ENCODE results near the gene FOXE1.

FOXE1 gene

DNA sequence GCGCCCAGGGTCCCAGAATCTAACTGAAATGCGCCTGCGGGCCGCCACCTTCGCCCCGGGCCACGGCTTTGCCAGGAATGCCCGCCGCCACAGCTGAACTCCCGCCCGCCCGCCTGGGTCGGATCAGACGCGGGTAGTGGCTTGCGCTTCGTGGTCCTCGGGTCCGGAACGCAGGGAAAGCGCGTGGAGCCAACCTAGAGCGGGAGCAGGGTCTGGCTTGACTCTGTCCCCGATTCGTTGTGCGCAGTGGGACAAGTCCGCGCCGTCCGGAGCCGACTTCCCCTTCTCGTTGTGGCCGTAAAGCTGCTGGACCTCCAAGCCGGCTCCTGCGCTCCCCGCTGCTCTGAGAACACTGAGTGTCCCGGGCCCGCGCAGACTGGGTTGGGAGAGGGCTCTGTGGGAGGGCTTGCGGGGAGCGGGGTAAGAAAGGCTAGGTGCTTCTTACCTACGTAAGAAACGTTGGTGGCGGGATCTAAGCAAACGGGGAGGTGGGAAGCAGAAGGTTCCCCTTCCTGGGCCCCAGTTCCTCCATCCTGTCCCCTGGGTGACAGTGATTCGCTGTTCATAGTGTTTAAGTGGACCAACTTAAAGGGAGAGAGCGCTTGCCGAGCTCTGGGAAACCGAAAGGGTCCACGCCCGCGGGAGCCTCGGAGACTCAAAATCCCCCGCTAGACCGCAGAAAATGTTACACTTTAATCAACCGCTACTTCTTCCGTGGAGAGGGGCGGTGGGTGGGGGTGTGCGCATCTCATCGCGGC lies 4.4 kb upstream of the FOXE1 start:
- no peak for DNase-seq

DNA sequence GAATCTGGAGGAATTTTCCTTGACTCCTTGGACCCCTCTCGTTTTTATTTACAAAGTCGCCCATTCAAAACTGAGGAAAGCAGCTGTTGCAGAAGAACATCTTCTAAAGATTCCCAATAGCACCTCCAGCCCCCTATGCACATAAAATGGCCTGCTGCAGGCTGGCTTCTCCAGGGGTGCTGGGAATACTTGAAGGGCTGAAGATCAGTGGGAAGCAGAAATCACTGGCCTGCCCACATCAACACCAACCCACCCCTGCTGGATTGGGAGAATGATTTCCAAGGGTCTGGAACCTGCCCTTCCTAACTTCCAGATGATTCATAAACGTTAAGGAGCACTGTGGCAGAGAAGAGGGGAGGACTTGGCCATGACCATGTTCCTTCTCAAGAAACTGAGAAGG lies 3.0 kb upstream of the FOXE1 start:
- DNase-seq, result no peak

DNA sequence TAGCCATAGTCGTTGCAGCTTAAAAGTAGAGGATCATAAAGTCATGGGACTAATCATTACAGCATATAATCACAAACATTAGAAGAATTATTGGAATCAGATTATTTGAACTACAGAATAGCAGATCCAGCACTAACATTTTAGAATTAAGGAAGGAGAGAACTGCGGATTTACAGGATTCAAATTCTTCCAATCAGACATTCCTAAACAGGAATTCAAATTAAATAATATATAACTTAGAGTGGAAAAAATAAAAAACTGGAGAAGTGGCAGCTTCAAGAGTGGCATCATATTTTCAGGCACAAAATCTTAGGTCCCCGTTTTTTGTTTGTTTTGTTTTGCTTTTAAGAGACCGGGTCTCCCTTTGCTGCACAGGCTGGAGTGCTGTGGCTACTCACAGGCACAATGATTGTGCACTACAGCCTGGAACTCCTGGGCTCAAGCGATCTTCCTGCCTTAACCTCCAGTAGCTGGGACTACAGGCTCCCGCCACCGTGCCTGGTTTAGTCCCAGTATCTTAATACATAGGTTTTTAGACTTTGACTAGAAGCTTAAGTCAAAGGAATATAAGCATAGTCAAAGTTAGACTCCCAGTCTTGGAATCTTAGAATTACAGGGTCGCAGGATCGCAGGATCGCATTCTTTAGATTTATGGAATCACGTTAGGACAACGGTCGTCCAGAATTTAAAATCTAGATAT lies 2.1 kb upstream of the FOXE1 start:
- DNase-seq, result no peak

DNA sequence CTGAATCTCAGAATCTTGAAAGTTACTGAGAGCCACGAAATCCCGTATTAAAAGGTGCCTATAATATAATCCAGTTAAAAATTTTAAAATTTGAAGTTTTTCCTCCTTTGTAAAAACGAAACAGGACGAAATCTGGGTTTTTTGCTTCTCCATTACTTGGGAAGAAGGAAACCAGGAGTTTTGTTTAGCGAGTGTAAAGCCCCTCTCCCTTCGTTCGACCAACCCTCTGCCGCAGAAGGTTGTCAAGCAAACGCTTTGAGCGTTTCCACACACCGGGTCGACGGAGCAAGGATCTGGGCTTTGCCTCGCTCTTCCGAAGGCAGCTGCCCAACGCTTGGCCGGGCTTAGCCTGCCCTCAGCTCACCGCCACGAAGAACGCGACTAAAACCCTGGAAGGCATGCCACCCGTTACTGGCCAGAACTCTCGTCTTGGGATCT lies 1.6 kb upstream of the FOXE1 start:
- no peak for DNase-seq

DNA sequence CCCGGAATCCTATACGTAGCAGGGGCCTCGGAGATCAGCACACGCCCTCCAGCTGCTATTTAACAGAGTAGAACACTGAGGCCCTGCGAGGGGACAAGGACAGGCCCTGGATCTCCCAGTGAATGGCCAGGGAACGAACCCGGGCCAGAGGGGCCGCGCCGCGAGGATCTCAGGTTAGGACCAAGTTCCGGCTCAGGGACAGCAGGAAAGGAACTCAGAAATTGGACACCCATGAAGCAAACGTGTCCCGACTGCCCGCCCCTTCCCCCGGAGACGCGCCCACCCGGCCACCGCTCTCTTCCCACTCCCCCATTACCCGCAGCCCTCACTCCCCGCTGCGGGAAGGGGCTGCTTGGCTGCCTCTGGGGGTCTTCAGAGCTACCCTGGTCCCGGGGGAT lies 1.0 kb upstream of the FOXE1 start:
- DNase-seq, result no peak

DNA sequence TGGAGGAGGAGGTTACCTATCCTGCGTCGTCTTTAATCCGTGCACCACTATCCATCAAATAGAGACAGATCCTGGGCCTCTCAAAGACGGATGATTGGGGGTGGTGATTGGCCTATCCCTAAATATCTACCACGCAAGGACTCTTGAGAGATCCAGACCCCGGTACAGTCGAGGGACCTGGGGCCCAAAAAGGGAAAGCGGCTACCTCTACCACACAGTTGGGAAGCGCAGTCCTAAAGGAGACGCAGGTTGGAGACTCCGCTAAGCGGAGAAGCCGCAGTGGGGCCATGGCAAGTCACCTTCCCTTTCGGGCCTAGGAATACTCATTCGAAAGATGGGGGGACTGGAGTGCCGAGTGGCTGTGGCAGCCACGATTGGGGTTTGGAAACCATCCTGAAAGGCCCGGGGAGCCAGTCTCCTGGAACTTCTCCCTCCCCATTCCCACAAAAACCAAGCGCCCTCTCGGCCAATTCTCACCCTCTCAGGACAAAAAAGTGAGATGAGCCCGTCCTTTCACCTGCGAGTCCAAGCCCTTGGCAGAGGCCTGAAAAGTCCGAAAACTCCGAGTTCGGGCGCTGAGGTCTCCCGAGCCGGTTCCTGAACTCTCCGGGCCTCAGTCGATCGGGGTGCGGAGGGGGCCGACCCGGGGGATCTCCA lies 499 bp upstream of the FOXE1 start:
- no peak for DNase-seq

DNA sequence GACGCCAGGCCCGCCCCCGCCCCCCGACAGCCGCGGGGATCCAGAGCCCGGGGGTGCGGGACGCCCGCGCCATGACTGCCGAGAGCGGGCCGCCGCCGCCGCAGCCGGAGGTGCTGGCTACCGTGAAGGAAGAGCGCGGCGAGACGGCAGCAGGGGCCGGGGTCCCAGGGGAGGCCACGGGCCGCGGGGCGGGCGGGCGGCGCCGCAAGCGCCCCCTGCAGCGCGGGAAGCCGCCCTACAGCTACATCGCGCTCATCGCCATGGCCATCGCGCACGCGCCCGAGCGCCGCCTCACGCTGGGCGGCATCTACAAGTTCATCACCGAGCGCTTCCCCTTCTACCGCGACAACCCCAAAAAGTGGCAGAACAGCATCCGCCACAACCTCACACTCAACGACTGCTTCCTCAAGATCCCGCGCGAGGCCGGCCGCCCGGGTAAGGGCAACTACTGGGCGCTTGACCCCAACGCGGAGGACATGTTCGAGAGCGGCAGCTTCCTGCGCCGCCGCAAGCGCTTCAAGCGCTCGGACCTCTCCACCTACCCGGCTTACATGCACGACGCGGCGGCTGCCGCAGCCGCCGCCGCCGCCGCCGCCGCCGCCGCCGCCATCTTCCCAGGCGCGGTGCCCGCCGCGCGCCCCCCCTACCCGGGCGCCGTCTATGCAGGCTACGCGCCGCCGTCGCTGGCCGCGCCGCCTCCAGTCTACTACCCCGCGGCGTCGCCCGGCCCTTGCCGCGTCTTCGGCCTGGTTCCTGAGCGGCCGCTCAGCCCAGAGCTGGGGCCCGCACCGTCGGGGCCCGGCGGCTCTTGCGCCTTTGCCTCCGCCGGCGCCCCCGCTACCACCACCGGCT lies 1.0 kb downstream of the FOXE1 start:
- peak; percentile 35 for DNase-seq

DNA sequence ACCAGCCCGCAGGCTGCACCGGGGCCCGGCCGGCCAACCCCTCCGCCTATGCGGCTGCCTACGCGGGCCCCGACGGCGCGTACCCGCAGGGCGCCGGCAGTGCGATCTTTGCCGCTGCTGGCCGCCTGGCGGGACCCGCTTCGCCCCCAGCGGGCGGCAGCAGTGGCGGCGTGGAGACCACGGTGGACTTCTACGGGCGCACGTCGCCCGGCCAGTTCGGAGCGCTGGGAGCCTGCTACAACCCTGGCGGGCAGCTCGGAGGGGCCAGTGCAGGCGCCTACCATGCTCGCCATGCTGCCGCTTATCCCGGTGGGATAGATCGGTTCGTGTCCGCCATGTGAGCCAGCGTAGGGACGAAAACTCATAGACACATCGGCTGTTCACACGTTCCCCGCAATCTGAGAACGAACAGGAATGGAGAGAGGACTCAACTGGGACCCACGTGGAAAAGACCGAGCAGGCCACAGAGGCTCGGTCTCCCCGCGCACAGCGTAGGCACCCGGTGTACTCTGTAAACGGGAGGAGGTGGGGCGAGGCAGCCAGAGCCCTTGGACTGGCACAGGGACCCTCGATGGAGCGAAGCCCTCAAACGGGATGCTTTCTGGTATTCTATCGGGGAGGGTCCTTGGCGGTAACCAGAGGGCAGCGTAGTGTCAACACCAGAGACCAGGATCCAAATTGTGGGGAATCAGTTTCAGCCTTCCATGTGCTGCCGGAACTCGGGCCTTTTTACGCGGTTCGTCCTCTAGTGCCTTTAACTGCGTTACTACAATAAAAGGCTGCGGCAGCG lies 1.9 kb downstream of the FOXE1 start:
- DNase-seq, result no peak

DNA sequence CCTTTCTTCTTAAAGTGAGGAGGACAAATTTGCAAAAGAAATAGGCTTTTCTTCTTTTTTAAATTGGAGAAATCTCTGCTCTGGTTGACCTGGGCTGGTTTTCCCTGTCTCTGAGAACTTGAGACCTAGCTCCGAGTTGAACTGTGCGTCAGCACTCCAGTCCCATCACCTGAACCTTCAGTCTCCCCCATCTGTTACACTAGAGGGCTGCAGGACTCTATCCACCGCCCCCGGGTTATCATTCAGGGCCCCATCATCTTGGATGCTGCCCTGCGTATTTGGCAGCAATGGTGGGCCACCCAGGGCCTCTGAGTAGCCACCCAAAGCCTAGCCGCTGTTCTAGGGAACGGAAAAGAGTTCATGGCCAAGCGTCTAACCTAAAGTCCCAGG lies 2.5 kb downstream of the FOXE1 start:
- no peak for DNase-seq

DNA sequence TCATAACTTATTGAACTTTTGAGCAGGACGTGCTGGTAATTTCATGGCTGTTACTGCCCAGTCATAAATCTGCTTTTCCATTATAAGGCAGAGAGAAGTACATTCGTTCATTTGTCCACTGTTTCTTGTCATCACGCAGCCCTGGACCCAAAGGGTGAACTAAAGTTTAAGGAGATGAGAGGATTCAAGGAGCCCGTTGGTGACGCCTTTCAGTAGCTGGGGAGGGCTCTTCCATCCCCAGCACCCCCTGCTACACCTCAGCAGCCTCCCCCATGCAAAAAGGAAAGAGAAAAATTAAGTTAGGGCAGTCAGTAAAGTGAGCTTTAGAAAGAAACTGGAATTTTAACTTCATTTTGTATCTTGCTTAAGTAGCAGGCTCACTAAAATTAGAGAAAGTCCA lies 2.9 kb downstream of the FOXE1 start:
- no peak for DNase-seq

DNA sequence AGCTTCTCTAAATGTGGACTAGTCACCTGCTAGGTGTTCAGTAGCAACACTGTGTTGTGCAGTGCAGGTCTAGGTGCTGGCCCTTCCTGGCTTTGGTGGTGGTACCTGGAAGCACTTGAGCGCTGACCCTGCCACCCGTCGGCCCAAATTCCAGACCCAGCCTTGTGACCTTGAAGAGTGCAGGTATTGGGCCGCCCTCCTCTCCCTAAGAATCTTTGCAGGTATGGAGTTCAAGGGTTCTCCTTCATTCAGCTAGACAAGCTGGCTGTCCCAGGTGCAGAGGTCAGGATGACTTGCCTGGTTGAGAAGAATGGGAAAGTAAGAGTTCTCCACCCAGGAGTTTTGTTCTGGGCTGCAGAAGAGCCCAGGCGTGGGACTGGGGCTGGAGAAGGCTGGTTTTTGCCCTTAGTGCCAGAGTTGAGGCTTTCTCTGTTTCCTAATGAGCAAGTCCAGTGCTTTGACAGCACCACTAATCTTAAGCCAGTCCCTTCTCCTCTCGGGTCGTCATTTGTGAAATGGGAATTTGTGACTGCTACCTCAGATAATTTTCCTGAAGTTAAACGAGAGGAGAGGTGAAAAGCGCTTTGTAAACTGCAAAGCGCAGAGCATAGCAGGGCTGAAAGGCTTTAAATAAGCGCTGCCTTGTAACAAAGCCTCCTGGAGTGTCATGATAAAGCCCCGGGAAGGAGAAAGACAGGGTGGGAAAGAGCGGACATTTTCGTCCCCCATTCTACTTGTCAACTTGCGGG lies 4.0 kb downstream of the FOXE1 start:
- DNase-seq, result no peak

DNA sequence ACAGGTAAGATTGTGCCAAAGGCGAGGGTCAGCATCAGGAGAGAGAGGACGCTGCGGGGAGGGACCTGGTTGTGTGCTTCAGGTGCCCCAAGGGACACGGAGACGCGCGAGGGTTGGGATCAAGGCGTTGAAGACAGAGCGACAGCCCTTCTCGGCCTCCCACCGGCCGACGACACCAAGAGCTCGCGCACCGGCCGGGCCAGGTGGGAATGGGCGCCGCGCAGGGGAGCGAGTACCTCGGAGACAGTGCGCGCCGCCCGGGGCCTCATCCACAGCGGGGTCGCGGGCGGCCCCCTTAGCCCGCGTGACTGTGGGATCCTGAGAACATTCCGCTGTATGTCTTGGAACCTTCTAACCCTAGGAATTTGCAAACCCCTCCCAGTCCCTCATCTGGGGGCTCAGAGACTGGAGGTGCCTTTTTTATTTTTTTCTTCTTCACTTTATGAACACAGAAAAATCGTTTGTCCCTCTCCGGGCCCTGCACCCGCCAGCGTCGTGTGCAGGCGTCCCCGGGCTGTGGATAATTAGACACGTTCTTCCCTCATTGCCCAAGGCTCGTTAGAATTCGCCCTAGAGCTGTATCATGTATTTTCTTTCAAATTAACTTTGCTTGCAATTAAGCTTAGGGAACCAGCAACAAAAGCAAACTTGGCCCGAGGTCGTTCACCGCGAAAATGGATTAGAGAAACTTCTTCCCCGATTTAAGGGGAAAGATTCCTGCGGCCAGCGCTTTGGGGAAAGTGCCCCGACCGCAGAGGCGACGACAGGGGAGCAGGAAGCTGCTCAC lies 4.8 kb downstream of the FOXE1 start:
- DNase-seq, result no peak

DNA sequence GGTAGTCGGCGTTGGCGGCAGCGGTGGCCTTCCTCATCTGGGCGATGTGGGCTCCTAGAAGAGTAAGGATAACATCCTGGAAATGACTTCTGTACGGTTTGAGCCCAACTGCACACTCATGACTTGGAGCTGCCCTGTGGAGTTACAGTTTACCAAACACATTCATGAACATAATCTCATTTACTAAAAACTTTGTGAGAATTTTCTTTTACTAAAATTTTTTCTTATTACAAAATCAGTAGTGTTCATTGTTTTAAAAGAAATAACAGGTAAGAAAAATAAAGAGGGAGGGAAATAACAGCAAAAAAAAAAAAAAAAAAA lies 5.3 kb downstream of the FOXE1 start:
- no peak for DNase-seq

DNA sequence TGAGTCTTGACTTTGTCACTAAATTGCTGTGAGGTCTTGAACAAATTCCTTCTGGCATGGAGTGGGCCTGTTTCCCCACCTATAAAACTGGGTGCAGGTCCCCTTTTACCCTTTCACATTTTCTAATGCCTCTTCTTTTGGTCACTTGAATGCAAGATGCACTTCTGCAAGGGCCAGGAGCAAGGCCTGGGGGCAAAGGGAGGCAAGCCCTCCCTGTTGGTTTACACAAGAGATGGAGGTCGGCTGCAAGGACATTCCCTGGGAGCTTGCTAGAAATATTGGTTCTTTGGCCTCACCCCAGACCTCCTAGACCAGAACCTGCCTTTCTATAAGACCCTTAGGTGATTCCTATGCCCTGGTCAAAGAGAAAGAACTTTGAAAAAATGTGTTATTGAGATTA lies 5.8 kb downstream of the FOXE1 start:
- DNase-seq, result no peak

DNA sequence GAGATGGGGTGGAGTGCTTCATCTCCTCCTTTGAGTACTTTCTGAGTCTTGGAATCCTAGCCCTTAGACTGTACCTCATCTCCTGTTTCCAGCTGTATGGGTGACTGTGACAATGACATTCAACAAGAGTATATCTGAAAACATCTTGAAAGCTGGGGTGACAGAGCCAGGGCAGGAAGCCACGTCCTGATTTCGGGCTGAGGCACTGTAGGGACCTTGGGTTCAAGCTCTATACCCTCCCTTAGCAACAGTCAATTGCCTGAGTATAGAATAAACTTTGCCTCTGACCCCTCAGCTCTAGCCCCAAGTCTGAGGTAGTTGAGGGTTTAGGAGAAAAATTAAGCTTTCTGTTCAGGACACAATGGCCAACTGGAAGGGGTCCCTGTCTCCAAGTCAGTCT lies 6.3 kb downstream of the FOXE1 start:
- DNase-seq, result no peak

DNA sequence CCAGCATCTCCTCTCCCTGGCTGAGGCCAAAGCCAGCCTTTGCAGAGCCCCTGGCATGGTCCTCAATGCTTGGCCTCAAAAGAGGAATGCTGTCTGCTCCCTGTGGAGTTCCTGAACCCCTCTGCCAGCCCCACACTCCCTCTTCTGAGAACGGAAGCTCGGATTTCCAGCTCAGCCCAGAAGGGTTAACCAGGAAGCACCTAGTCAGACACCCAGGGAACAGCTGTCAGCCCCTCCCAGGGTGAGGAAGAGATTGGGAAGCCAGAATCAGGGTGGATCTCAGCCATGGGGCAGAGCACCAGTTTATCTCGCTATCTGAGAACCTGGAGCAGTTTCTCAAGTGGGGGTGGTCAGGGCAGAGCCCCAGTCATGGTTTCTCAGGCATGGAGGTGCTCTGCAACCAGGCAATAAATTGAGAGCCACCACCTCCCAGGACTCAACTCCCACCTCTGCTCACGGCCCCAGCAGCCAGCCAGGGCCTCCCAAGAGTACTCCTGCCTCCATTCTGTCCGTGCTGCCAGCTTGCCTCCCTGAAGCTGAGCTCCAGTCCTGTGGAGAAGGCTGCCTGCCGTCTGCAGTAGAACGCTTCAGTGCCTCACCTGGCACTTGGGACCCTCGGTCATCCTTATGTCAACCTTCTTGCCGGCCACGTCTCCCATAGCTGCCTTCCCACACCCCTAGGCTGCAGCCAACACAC lies 7.6 kb downstream of the FOXE1 start:
- DNase-seq, result no peak

DNA sequence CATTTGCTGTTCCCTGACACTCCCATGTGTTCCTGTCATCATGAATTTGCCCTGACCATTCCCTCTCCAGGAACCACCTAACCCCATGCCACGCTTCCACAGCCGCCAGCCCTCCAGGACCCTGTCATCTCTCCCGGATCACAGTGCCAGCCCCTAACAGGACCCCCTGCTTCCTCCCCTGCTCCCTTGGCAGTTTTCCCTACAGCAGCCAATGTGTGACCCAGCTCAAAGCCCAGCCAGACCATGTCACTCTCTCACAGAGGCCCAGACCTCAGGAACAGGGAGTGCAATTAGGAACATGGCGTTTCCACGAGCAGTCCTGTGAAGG lies 8.1 kb downstream of the FOXE1 start:
- DNase-seq, result no peak

DNA sequence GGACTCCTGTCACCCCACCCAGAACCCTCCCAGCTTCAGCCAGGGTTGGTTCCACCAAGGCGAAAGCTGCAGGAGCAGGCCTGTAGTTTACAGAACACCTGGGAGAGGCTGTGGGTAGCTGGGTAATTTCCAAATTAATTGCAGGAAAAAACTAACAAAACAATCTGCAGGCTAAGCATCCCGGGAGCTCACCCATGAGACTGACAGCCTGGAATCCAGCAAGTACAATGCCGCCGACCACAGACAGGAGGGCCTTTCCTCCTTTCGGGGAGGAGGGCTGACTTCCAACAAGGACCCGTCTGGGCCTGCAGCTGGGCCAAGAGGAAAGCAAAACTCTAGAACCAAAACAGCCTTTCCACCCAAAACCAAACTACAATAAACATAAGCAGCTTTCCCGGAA lies 10.3 kb downstream of the FOXE1 start:
- no peak for DNase-seq

DNA sequence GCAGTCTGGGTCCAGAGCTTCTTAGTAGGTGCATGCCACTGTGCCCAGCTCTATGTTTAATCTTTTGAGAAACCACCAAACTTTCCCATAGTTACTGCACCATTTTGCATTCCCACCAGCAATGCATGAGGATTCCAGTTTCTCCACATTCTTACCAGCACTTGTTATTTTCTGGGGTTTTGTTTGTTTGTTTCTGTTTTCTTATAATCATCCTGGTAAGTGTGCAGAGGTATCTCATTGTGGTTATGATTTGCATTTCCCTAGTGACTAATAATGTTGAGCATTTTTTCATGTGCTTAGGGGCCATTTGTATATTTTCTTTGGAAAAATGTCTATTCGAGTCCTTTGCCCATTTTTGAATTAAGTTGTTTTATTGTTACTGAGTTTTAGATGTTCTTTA lies 11.4 kb downstream of the FOXE1 start:
- no peak for DNase-seq

DNA sequence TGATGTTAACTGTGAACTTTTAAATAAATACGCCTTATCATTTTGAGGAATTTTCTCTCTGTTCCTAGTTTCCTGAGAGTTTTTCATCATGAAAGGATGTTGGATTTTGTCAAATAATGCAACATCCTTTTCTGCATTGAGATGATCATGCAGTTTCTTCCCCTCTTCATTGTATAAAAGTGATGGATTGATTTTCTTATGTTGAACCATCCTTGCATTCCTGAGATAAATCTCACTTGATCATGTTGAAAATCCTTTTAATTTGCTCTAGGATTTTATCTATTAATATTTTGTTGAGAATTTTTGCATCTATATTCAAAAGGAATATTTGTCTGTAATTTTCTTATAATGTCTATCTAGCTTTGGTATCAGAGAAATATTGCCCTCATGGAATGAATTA lies 13.3 kb downstream of the FOXE1 start:
- no peak for DNase-seq

DNA sequence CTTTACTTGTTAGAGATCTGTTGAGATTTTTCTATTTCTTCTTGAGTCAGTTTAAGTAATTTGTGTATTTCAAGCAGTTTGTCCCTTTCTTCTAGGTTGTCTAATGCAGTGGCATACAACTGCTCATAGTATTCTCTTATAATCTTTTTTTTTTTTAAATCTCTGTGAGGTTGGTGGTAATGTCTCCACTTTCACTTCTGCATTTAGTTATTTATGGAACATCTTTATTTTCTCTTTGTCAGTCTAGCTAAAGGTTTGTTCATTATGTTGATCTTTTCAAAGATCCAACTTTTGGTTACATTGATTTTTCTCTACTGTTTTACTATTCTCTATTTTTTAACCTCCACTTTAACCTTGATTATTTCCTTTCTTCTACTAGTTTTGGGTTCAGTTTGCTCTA lies 13.8 kb downstream of the FOXE1 start:
- no peak for DNase-seq

All from activated T-cell treated with anti-CD3 and anti-CD28 coated beads for 4 hours (primary cell).